RPMI8226 (cell line): ENCODE data around the gene KIF4A.
A peak's percentile ranks its signal among the peaks of the same experiment; 100 is the strongest.

Experiments used
- DNase-seq: peaks from one replicate; pipeline ENCODE4 v3.0.0-alpha.2; 2015

KIF4A gene

DNA sequence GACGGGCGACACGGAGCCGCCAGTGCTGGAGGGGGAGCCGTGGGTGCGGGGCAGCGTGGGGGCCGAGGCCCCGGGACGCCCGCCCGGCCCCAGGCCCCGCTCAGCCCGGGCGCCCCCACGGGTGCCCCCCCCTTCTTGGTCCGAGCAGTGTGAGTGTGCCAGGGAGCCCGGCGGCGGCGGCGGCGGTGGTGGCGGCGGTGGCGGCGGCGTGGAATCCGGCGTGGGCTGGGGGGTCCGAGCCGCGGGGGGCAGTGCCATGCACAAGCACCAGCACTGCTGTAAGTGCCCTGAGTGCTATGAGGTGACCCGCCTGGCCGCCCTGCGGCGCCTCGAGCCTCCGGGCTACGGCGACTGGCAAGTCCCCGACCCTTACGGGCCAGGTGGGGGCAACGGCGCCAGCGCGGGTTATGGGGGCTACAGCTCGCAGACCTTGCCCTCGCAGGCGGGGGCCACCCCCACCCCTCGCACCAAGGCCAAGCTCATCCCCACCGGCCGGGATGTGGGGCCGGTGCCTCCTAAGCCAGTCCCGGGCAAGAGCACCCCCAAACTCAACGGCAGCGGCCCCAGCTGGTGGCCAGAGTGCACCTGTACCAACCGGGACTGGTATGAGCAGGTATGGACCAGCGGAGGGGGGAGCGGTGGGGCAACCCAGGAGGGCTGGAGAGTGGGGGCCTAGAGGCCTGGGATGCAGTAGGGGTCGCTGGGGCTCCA is 155.2 kb downstream of the KIF4A start:
- DNase-seq = no peak

DNA sequence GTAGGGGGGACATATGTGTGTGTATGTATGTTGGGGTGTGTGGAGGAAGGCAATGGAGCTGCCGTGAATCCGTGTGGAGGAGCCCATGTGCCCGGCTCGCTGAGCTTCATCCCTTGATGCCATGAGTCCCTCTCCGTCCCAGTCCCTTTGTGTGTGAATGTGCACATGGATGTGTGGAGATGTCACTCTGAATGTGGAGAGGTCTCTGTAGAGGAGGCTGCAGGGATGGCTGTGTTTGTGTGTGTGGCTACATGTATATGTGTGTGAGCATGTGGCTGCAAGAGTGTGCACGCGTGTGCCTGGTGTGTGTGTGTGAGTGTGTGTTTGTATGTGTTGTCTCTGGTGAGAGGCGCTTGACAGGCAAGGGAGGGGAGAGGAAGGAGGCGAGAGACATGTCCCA is 156.0 kb downstream of the KIF4A start:
- no peak for DNase-seq

DNA sequence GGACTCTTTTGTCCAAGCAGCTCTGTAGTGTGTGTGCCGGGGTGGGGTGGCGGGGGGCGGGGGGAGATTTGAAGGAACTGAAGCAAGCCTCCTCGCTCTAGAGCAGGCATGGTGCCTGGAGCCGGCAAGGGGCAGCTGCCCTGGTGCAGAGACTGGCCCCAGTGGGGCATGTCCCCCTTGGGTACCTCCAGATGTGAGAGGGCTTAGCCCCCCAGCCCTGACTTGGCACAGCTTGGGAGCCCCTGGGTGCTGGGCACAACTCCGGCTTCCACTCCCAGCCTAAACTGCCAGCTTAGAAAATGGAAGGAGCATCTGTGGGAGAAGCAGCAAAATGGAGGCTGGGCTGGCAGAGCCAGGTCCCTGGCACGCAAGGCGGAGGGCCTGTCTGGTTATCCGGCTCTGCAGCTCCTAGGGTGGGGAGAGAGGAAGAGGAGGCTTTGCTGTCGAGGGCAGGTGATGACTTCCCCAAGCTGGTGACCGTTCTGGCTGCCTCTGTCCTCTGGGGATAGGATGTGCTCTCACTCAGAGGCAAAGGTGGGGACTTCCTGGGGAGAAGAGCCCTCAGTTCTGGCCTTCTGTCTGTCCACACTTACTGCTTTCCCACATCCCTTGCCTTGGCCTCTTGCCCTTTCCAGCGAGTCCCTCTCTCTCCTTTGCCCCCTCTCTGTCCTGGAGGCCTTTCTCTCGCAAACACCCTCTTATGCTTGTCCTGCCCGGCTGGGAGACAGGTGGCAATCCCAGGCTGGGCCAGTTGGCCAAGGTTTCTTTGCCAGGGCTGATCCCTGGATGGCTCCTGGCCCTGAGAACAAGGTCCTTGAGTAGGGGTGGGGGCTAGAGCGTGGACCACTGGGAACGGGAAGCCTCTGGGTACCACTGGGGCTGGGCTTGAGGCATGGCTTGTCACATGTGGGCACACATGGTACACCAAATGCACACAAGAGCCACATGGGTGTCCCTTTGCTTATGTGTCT is 156.8 kb downstream of the KIF4A start:
- DNase-seq = no peak

DNA sequence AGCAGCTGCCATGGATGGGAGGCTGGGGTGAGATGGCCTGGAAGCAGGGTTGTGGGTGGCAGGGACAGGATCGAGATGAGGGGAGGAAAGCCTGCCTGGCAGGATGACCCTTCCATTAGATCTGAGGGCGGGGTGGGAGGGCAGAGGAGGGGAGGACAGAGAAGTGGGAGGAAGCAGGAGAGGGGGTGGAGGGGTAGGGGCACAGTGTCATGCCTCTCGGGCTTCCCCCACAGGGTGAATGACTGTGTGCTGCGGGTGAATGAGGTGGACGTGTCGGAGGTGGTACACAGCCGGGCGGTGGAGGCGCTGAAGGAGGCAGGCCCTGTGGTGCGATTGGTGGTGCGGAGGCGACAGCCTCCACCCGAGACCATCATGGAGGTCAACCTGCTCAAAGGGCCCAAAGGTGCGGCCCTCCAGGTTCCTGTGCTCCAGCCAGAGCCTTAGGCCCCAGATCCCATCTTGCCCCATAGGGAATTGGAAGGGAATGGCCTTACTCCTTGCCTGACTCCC is 159.6 kb downstream of the KIF4A start:
- no peak for DNase-seq

DNA sequence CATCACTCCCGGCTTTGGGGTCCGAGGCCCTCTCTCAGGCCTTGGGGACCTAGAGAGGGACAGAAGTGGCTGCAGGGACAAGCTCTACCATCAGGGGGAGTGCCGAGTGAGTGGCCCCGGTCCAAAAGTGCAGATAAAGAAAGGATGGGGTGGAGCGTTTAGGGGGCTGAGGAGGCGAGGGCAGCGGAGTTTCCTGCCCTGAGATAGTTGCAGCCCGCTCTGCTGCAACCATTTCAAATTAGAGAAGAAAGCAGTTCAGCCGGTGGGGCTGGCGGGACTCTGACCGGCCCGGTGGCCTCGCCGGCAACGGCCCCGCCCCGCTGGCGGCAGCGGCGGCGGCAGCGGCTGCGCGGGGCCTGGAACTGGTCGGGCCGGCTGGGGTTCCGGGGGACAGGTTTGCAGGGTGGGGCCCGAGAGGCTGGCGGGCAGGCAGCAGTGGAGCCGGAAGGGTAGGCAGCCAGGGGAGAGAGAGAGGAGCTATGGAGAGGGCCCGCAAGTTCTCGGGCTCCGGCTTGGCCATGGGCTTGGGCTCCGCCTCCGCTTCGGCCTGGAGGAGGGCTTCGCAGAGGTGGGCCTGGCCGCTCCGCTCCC is 162.3 kb downstream of the KIF4A start:
- DNase-seq = peak; percentile 56

DNA sequence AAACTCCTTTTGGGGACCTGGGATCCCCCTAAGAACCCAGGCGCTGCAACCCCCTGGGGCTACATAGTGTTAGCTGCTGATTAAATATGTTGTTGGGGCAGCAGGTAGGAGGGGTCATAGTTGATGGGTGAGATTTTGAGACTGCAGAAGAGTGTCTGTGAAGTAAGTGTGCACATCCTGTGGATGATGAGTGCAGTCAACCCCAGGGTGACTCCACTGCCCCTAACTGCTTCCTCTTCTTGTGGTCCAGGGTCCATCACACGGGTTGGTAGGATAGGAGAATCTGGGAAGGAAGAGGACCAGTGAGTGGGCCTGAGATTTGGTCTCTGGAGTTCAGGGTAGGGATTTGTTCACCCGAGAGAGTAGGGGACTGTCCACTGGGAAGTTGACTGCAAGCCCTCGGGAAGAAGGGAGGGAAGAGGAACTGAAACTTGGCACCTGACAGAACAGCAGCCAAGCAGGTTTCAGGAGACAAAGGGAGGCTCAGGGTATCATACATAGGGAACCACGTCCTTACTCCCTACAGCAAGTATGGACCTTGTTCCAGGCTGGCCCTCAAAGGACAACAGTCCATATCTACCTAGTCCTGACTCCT is 163.2 kb downstream of the KIF4A start:
- peak; percentile 60 for DNase-seq

DNA sequence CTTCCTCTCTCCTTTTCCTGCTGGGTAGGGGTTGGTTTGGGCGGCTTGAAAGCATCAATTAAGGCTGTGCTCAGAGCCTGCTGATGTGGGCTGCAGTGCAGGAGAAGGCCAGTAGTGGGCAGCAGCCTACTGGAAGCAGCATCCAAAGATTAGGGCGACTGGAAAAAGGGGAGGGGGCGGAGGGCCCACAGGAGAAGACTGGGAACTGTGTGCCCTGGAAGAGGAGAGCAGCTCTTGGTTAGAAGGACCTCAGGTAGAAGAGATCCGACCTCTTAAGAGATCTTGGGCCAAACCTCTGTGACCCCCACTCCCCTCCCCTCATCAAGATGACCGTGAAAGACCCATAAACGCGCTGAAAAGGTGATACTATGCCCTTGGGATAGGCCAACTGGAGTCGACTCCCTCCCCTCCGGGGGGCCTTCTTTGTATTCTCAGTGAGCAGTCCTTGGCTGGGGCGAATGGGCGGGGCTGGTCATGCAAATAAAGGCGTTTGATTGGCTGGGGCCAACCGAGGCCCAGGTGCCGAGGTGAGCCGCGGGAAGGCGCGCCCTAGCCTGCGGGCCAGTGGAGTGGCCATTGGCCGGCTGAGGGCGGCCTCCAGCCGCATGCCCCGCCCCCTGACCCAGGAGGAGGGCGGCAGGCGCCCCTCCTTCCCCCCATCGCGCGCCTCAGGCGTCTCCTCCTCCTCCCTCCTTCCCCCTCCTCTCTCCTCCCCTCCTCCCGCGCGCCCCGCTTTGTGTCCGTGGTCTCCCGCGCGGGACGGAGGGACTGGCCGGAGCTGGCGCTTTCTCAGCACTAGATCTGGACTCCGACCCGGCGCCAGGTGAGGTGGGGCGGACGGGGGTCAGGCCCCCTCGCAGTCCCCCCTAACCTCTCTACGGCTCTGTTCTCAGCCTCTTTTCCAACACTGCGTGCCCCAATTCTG is 164.8 kb downstream of the KIF4A start:
- peak; percentile 85 for DNase-seq

DNA sequence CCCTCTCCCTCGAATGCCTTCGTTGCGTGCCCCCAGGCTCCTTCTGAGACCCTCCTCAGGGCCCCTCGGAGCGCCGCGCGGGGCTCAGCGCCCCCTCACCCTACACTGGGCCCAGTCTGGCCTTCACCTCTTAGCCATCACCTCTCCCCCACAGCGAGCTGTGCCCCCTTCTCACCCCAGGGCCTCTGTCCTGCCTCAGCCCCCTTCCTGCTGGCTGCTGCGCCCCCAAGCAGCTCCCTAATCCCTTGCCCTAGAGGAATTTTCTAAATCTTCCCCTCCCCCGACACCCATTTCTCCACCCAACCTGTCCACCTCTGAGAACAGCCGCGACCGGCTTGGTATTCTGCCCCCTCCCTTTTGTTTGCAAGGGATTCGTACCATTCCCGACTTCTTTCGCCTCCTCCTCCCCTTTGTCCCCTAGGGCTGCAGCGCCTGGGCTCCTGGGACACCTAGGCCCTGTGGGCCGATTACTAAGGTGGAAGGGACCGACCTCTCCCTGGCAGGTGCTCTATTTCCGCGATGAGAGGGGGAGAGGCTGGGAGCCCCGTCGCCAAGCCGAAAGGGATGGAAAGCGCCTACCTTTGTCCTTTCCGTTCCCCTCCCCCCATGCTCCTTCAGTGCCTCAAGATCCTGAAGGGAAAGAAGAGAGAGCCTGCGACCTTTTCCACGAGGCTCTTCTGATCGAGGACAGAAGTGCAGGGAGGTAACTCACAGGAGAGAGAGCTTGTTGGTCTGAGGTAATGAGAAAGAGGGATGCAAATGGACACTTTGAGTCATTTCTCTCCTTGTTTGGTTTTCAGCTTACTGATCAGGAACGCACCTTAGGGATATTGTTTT is 165.7 kb downstream of the KIF4A start:
- DNase-seq = no peak

DNA sequence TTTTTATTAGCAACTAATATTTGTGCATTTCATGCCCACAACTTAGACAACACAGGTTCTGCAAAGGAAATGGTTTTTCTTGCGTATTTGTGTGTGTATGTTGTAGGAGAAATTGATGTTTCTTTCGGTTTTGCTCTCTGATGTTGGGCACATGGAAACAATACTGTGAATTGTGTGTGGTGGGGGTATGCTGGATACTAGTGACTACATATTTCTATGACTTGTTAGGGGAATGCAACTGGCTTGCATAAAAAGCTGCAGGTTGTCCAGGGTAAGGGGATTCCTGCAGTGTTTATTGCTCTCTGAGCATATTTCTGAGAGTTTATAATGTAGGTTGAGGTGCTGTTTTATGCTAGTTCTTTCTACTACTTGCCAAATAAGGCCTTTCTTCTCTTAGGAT is 166.4 kb downstream of the KIF4A start:
- no peak for DNase-seq

DNA sequence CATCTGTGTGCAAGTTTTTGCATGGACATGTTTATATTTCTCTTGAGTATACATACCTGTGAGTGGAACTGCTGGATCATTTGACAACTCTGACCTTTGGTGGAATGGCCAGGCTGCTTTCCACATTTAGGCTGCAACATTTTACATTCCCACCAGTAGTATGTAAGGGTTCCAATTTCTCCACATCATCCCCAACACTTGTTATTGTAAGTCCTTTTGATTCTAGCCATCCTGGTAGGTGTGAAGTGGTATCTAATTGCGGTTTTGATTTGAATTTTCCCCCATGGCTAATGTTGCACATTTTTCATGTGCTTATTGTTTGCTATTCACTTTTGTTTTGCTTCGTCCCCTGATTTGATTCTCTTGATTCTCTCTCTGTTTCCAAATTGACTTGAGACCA is 171.1 kb downstream of the KIF4A start:
- DNase-seq = no peak

DNA sequence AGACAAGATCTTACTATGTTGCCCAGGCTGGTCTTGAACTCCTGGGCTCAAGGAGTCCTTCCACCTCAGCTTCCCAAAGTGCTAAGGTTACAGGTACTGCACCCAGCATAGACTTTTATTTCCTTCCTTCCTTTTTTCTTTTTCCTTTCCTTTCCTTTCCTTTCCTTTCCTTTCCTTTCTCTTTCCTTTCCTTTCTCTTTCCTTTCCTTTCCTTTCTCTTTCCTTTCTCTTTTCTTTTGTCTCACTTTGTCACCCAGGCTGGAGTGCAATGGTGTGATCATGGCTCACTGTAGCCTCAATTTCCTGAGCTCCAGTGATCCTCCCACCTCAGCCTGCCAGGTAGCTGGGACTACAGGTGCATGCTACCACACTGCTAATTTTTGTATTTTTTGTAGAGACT is 174.1 kb downstream of the KIF4A start:
- DNase-seq = no peak

DNA sequence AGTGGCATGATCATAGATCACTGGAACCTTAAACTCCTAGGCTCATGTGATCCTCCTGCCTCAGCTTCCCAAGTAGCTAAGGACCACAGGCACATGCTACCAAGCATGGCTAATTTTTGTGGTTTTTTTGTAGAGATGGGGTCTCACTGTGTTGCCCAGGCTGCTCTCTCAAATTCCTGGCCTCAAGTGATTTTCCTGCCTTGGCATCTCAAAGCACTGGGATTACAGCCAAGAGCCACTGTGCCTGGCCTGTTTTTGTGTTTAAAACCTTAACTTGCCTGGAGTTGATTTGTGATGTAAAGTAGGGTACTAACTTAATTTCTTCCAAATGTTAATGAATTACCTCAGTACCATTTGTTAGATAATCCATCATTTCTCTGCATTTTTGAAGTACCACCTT is 177.1 kb downstream of the KIF4A start:
- no peak for DNase-seq

DNA sequence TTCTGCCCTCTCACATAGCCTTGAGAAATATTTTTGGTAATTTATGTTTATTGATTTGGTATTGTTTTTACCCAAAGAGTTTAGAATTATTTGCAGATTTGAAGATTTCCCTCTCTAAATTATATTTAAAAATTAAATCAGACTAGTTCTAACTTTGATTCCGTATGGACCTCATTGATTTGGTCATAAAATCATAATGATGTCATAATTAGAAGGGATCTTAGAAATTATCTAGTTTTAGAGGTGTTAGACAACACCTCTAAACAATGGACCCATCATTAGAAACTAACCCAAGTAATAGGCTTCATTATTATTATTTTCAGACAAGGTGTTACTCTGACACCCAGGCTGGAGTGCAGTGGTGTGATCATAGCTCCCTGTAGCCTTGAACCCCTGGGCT is 178.8 kb downstream of the KIF4A start:
- DNase-seq = no peak
